K562 (cell line): ENCODE measurements around the gene DPYSL4. TPM values are rescaled to one million over a fixed set of nuclear protein-coding genes. Genes with fewer than 3 reads are reported as not detected.

ENCODE experiments used
- CSDE1 ChIP-seq, 2 experiments: fragments of 450-650 bp; IDR thresholded peaks; 2 replicates each; pipeline ENCODE4 v1.6.1; 2016; ENCODE audit warnings: mild to moderate bottlenecking in 1 of 2
- CTBP1 ChIP-seq: fragments of 450-650 bp; IDR thresholded peaks from 2 replicates; pipeline ENCODE4 v1.6.1; 2016; ENCODE audit warnings: borderline replicate concordance
- CTCFL ChIP-seq: IDR thresholded peaks from 2 replicates; pipeline ENCODE4 v1.6.1; 2011; ENCODE audit warnings: borderline replicate concordance, low read depth, mild to moderate bottlenecking, moderate library complexity, low read length; ENCODE audit not compliant: insufficient read depth, poor library complexity, severe bottlenecking
- MAFF ChIP-seq: IDR thresholded peaks from 2 replicates; pipeline ENCODE4 v1.6.1; 2012; ENCODE audit warnings: low read length, improper control_type of control experiment
- MAZ ChIP-seq, 2 experiments: fragments of 450-650 bp in 1 of 2; sonication (generic) in 1 of 2; formaldehyde crosslinking; IDR thresholded peaks in 1 of 2; conservative IDR thresholded peaks in 1 of 2; 2 replicates each; pipeline versions ENCODE4 v1.4.0 to v1.5.0; 2020; ENCODE audit warnings: mild to moderate bottlenecking in 1 of 2, missing genetic modification reagents in 1 of 2
- NFXL1 ChIP-seq: fragments of 450-650 bp; formaldehyde crosslinking; IDR thresholded peaks from 2 replicates; pipeline ENCODE4 v1.4.0; 2021; ENCODE audit warnings: mild to moderate bottlenecking
- PURB ChIP-seq: sonication (generic); formaldehyde crosslinking; IDR thresholded peaks from 2 replicates; pipeline ENCODE4 v1.9.0; 2021; ENCODE audit warnings: low read depth, mild to moderate bottlenecking, missing genetic modification reagents
- TEAD2 ChIP-seq: fragments of 450-650 bp; IDR thresholded peaks from 2 replicates; pipeline ENCODE4 v1.6.1; 2016; ENCODE audit warnings: missing genetic modification characterization, control low read depth, missing compliant biosample characterization
- ZBTB1 ChIP-seq: sonication (generic); formaldehyde crosslinking; IDR thresholded peaks from 2 replicates; pipeline ENCODE4 v1.8.1; 2023; ENCODE audit warnings: missing genetic modification reagents, low read depth, mild to moderate bottlenecking, borderline replicate concordance
- ZNF212 ChIP-seq: fragments of 450-650 bp; formaldehyde crosslinking; IDR thresholded peaks from 2 replicates; pipeline ENCODE4 v1.4.0; 2020; ENCODE audit warnings: mild to moderate bottlenecking
- polyA plus RNA-seq, 8 experiments: library from polyadenylated mRNA; depleted of rRNA in 4 of 8; stranded (reverse) in 5 of 8; unstranded in 3 of 8; fragments of >200 nt; fragmentation: Nextera tagmentation in 2 of 8; fragmentation: Illumina TruSeq in 1 of 8; extraction: Ambion mirVana in 2 of 8; extraction: Trizol in 1 of 8; gene quantifications; 2 replicates each; pipeline versions ENCODE4 v1.2.1 to v1.2.3, GENCODE V29; 2011 to 2014; ENCODE audit warnings: inconsistent platforms in 1 of 8, missing spikeins in 1 of 8
- total RNA-seq, 7 experiments: library from RNA; depleted of rRNA in 6 of 7; stranded (reverse); fragments of >200 nt in 6 of 7; fragmentation: Illumina TruSeq in 2 of 7; extraction: Trizol in 2 of 7; gene quantifications; 2 replicates each; pipeline versions ENCODE4 v1.2.1 to v1.2.3, GENCODE V29; 2011 to 2021; ENCODE audit warnings: low replicate concordance in 1 of 7
- TF ChIP-seq, protein P1 (sequence below), 2 experiments: fragments of 450-650 bp; IDR thresholded peaks; 2 replicates each; pipeline ENCODE4 v1.6.1; 2016; ENCODE audit warnings: mild to moderate bottlenecking in 2 of 2, borderline replicate concordance in 1 of 2, low read depth in 1 of 2, moderate library complexity in 1 of 2
- TF ChIP-seq, protein P2 (sequence below): sonication (generic); formaldehyde crosslinking; IDR thresholded peaks from 2 replicates; pipeline ENCODE4 v1.9.0; 2022; ENCODE audit warnings: mild to moderate bottlenecking, missing genetic modification reagents

DPYSL4 gene
- total and polyA plus RNA-seq, 9 of the 15 experiments (the other 6 are each of a cell fraction or from before 2014, with no cell fraction given) = 0.03 TPM; not detected in 8

- TF ChIP-seq, protein P1, sequence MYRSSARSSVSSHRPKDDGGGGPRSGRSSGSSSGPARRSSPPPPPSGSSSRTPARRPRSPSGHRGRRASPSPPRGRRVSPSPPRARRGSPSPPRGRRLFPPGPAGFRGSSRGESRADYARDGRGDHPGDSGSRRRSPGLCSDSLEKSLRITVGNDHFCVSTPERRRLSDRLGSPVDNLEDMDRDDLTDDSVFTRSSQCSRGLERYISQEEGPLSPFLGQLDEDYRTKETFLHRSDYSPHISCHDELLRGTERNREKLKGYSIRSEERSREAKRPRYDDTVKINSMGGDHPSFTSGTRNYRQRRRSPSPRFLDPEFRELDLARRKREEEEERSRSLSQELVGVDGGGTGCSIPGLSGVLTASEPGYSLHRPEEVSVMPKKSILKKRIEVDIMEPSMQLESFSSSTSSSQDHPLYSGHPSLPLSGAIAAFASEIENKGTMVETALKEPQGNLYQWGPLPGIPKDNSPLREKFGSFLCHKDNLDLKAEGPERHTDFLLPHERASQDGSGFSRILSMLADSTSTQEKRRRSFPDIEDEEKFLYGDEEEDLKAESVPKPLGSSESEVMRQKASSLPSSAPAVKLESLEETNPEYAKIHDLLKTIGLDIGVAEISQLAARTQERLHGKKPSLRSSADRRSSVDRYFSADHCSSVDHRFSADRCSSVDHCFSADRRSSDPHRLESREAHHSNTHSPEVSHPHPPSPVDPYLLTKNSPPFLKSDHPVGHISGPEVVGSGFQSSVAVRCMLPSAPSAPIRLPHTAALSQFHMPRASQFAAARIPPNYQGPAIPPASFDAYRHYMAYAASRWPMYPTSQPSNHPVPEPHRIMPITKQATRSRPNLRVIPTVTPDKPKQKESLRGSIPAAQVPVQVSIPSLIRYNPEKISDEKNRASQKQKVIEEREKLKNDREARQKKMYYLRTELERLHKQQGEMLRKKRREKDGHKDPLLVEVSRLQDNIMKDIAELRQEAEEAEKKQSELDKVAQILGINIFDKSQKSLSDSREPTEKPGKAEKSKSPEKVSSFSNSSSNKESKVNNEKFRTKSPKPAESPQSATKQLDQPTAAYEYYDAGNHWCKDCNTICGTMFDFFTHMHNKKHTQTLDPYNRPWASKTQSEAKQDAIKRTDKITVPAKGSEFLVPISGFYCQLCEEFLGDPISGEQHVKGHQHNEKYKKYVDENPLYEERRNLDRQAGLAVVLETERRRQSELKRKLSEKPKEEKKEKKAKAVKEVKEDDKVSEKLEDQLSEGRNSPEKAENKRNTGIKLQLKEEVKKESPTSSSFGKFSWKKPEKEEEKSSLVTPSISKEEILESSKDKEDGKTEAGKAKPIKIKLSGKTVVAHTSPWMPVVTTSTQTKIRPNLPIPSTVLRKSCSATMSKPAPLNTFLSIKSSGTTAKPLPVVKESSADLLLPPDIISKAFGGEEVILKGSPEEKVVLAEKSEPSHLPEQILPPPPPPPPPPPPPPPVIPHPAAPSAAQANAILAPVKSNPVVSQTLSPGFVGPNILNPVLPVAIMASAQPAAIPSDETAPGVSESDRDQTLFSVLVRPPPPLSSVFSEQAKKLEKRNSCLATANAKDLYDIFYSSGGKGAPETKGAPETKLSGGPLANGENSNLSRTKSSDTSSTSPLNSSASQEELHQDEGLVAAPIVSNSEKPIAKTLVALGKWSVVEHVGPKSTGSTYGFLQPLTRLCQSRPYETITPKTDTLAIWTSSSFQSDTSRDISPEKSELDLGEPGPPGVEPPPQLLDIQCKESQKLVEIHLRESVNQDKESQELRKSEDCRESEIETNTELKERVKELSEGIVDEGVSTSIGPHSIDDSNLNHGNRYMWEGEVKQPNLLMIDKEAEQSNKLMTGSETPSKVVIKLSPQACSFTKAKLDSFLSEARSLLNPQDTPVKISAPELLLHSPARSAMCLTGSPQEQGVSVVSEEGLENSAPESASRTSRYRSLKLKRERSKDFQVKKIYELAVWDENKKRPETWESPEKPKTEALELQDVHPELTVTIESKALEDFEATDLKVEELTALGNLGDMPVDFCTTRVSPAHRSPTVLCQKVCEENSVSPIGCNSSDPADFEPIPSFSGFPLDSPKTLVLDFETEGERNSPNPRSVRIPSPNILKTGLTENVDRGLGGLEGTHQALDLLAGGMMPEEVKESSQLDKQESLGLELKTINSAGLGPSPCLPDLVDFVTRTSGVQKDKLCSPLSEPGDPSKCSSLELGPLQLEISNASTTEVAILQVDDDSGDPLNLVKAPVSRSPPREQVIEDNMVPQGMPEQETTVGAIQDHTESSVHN (IDR thresholded peaks at IDR 0.05; ENCODE audit: borderline replicate concordance in 1 of 2, low read depth in 1 of 2) = no peak
- no peak for TF ChIP-seq NFXL1 (CRISPR knock-in tag)
- no peak for TF ChIP-seq CTCFL
- TF ChIP-seq TEAD2 (tag) = no peak
- TF ChIP-seq PURB = no peak
- TF ChIP-seq MAZ (CRISPR knock-in tag; conservative IDR thresholded peaks at IDR 0.05 in 1 of 2, IDR thresholded peaks at IDR 0.05 in 1 of 2) = no peak
- no peak for TF ChIP-seq ZBTB1 (CRISPR knock-in tag)
- TF ChIP-seq CSDE1 (IDR thresholded peaks at IDR 0.05) = no peak
- TF ChIP-seq CTBP1 = no peak
- TF ChIP-seq ZNF212 (CRISPR knock-in tag) = no peak
- TF ChIP-seq, protein P2, sequence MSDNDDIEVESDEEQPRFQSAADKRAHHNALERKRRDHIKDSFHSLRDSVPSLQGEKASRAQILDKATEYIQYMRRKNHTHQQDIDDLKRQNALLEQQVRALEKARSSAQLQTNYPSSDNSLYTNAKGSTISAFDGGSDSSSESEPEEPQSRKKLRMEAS (CRISPR knock-in tag) = no peak
- no peak for TF ChIP-seq MAFF
- TF ChIP-seq, all 486 proteins: peak for 0
These were observed 22.4 kb downstream of the DPYSL4 start (continued) for GRCh38 chr10:132209130-132209529.
